B cell (primary cell): ENCODE data around the gene RPL10A.

Experiments used
- EZH2 ChIP-seq: IDR thresholded peaks from 2 replicates; pipeline ENCODE4 v1.6.1; 2012; ENCODE audit warnings: borderline replicate concordance, low read depth, mild to moderate bottlenecking, moderate library complexity, low read length; ENCODE audit not compliant: insufficient read depth, poor library complexity, severe bottlenecking
- TF ChIP-seq, protein P1 (sequence below): fragments of 200-600 bp; IDR thresholded peaks from one replicate; pipeline ENCODE4 v1.8.0; 2022; ENCODE audit warnings: antibody characterized with exemption, mild to moderate bottlenecking

GRCh38 chr6:35495258-35496035, 27.2 kb downstream of the RPL10A start:
- TF ChIP-seq EZH2 = no peak
- TF ChIP-seq, protein P1, sequence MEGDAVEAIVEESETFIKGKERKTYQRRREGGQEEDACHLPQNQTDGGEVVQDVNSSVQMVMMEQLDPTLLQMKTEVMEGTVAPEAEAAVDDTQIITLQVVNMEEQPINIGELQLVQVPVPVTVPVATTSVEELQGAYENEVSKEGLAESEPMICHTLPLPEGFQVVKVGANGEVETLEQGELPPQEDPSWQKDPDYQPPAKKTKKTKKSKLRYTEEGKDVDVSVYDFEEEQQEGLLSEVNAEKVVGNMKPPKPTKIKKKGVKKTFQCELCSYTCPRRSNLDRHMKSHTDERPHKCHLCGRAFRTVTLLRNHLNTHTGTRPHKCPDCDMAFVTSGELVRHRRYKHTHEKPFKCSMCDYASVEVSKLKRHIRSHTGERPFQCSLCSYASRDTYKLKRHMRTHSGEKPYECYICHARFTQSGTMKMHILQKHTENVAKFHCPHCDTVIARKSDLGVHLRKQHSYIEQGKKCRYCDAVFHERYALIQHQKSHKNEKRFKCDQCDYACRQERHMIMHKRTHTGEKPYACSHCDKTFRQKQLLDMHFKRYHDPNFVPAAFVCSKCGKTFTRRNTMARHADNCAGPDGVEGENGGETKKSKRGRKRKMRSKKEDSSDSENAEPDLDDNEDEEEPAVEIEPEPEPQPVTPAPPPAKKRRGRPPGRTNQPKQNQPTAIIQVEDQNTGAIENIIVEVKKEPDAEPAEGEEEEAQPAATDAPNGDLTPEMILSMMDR = no peak
